Transverse colon (tissue), 4 donors: ENCODE data around the gene DBX1. TPM values are rescaled to one million over a fixed set of nuclear protein-coding genes. Genes with fewer than 3 reads are reported as not detected.

ENCODE experiments used
- DNase-seq: peaks from one replicate; pipeline ENCODE4 v3.0.0-alpha.2; 2019
- H3K27ac ChIP-seq, 4 donors: fragments of 200-600 bp; sonication (generic); 2 replicates each; pipeline ENCODE4 v1.5.1; 2016 to 2018; ENCODE audit warnings: inconsistent platforms in 4 of 4
- H3K27me3 ChIP-seq: fragments of 200-600 bp; sonication (generic); 2 replicates; pipeline ENCODE4 v1.5.1; 2017; ENCODE audit warnings: inconsistent platforms
- H3K36me3 ChIP-seq, 4 donors: fragments of 200-600 bp; sonication (generic); 2 replicates each; pipeline ENCODE4 v1.5.1; 2017 to 2019; ENCODE audit warnings: inconsistent platforms in 4 of 4
- H3K4me1 ChIP-seq, 4 donors: fragments of 200-600 bp; sonication (generic); 2 replicates each; pipeline ENCODE4 v1.5.1; 2017 to 2020; ENCODE audit warnings: inconsistent platforms in 4 of 4
- H3K4me3 ChIP-seq, 4 donors: fragments of 200-600 bp; sonication (generic); 1 replicate in 1 of 4; 2 replicates in 3 of 4; pipeline versions ENCODE4 v1.5.1 to v1.6.1; 2017 to 2019; ENCODE audit warnings: inconsistent platforms in 4 of 4
- H3K9me3 ChIP-seq, 2 donors: fragments of 200-600 bp; sonication (generic); 2 replicates each; pipeline ENCODE4 v1.5.1; 2017 to 2019; ENCODE audit warnings: inconsistent platforms in 2 of 2
- CTCF ChIP-seq, 5 experiments: fragments of 200-600 bp in 3 of 5; fragments of 450-650 bp in 2 of 5; sonication (generic) in 3 of 5; IDR thresholded peaks; 1 replicate in 2 of 5; 2 replicates in 3 of 5; pipeline ENCODE4 v1.5.1; 2016 to 2017; ENCODE audit warnings: antibody characterized with exemption in 5 of 5, inconsistent platforms in 3 of 5, mild to moderate bottlenecking in 2 of 5, moderate library complexity in 1 of 5
- EP300 ChIP-seq: sonication (generic); formaldehyde crosslinking; IDR thresholded peaks from one replicate; pipeline ENCODE4 v1.6.1; 2017; ENCODE audit warnings: antibody characterized with exemption, low read depth
- POLR2A ChIP-seq: fragments of 450-650 bp; IDR thresholded peaks from one replicate; pipeline ENCODE4 v1.6.1; 2016; ENCODE audit warnings: antibody characterized with exemption, mild to moderate bottlenecking, moderate library complexity
- POLR2AphosphoS5 ChIP-seq, 3 donors: sonication (generic); formaldehyde crosslinking; IDR thresholded peaks; one replicate each; pipeline ENCODE4 v1.6.1; 2016; ENCODE audit warnings: antibody characterized with exemption in 3 of 3
- whole genome bisulfite sequencing, 2 donors: methylation state at CpG; one replicate each; pipeline ENCODE4 v1.1.5; 2018; ENCODE audit warnings: low coverage in 1 of 2; 5-methylcytosine and 5-hydroxymethylcytosine counted together
- in situ Hi-C, 4 donors: fragments of 200-750 bp; cut with MboI; loops; one replicate each; pipeline versions ENCODE4 v1.15.0 to v1.15.1; 2017; ENCODE audit warnings: low sequenced_read_pairs in 3 of 4, low pct_ligation_motif_present in 1 of 4, low pct_unique_long_range_greater_than_20kb in 1 of 4
- intact Hi-C: fragments of 100-400 bp; cut with DNase I; formaldehyde crosslinking; loops from one replicate; pipeline ENCODE4 v1.15.1; 2023; ENCODE audit warnings: low total_unique reads
- total RNA-seq, 4 donors: library from RNA; depleted of rRNA; stranded (reverse); fragments of >200 nt; gene quantifications; one replicate each; pipeline ENCODE4 v1.1.0, GENCODE V29; 2016

DBX1 gene, protein sequence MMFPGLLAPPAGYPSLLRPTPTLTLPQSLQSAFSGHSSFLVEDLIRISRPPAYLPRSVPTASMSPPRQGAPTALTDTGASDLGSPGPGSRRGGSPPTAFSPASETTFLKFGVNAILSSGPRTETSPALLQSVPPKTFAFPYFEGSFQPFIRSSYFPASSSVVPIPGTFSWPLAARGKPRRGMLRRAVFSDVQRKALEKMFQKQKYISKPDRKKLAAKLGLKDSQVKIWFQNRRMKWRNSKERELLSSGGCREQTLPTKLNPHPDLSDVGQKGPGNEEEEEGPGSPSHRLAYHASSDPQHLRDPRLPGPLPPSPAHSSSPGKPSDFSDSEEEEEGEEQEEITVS
- not detected for total RNA-seq

GRCh38 chr11:20160425-20161229 lies at the start of gene DBX1:
Gene DBX1, minus strand, starts transcription at chr11:20160475. Its CDS starts 151 bp downstream, at chr11:20160324.
- peaks cover 100% of the 10 kb centered on the region for H3K27me3 ChIP-seq
- in situ Hi-C loops, result no loop called here
- H3K9me3 ChIP-seq, result no peaks in the 10 kb centered on the region
- H3K36me3 ChIP-seq, result no peaks in the 10 kb centered on the region
- TF ChIP-seq EP300 (no peak), POLR2AphosphoS5 (IDR thresholded peaks at IDR 0.05) (no peak), CTCF (IDR thresholded peaks at IDR 0.05) (no peak), POLR2A (no peak)
- DNase-seq, result no peak
- no peak within 1 kb of the TSS for H3K27ac ChIP-seq
- 13 to 26% methylated on average over 5 to 30 of the region's 30 CpGs for WGBS, 2 donors
- no peak within 1 kb of the TSS for H3K4me3 ChIP-seq
- intact Hi-C loops, result no loop called here
- peaks cover 7 to 33% (median 28%) of the 10 kb centered on the region in 4 donors for H3K4me1 ChIP-seq

GRCh38 chr11:20208622-20209111 lies 48.4 kb upstream of the DBX1 start:
- Histone ChIP-seq H3K4me1 (no peaks in the 10 kb centered on the region), H3K27me3 (peaks cover 62% of the 10 kb centered on the region), H3K4me3 (no peak overlapping the region), H3K36me3 (no peaks in the 10 kb centered on the region), H3K27ac (no peak overlapping the region), H3K9me3 (no peaks in the 10 kb centered on the region)
- 36 to 61% methylated on average over 3 to 16 of the region's 16 CpGs for WGBS, 2 donors
- no peak for TF ChIP-seq CTCF (IDR thresholded peaks at IDR 0.05)
- no peak for TF ChIP-seq POLR2A
- TF ChIP-seq EP300, result no peak
- no peak for TF ChIP-seq POLR2AphosphoS5 (IDR thresholded peaks at IDR 0.05)
- in situ Hi-C loops, result no loop called here
- intact Hi-C loops, result no loop called here
- DNase-seq, result no peak

GRCh38 chr11:20207781-20208621 lies 47.7 kb upstream of the DBX1 start:
- no peak for DNase-seq
- in situ Hi-C loops (no loop called here), intact Hi-C loops (no loop called here)
- no peaks in the 10 kb centered on the region for H3K36me3 ChIP-seq
- TF ChIP-seq EP300 (no peak), POLR2A (no peak), CTCF (IDR thresholded peaks at IDR 0.05) (no peak), POLR2AphosphoS5 (IDR thresholded peaks at IDR 0.05) (no peak)
- 5 to 22% methylated on average over 6 to 33 of the region's 33 CpGs for WGBS, 2 donors
- H3K27ac ChIP-seq, result no peak overlapping the region
- no peak overlapping the region for H3K4me3 ChIP-seq
- no peaks in the 10 kb centered on the region for H3K9me3 ChIP-seq
- peaks cover 62% of the 10 kb centered on the region for H3K27me3 ChIP-seq
- no peaks in the 10 kb centered on the region for H3K4me1 ChIP-seq

DNA sequence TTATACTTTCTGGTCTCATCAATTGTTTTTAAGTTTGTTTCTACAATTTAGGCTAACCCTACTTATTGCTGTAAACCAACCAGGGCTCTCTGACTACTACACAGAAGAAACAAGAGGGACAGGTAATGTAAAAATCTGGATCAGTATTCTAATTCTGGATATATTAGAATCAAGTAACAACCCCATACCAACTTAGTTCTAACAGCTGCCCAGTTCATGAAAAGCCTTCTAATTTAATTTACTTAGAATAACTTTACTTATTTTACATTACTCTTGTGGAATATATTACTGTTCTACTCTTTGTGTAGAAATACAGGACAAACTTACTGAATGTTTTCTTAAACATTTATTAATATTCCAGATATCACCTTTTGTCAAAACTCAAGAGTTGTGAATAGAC lies 45.5 kb upstream of the DBX1 start:
- in situ Hi-C loops, result no loop called here
- Histone ChIP-seq H3K9me3 (no peaks in the 10 kb centered on the region), H3K4me3 (no peak overlapping the region), H3K36me3 (no peaks in the 10 kb centered on the region), H3K4me1 (no peaks in the 10 kb centered on the region), H3K27ac (no peak overlapping the region), H3K27me3 (peaks cover 59% of the 10 kb centered on the region)
- TF ChIP-seq POLR2AphosphoS5 (IDR thresholded peaks at IDR 0.05) (no peak), POLR2A (no peak), CTCF (IDR thresholded peaks at IDR 0.05) (no peak), EP300 (no peak)
- intact Hi-C loops, result no loop called here
- DNase-seq, result no peak
